Activated CD8-positive, alpha-beta memory T cell treated with anti-CD3 and anti-CD28 coated beads, Interleukin-2, amount 50 U/mL, for 1 hour (primary cell): ENCODE data around the gene PSAP.
A peak's percentile ranks its signal among the peaks of the same experiment; 100 is the strongest.

Source experiments
- DNase-seq: peaks from one replicate; pipeline ENCODE4 v3.0.0-alpha.2; 2020; ENCODE audit errors: extremely low read depth

Gene PSAP

GRCh38 chr10:71829171-71829570 lies 21.9 kb downstream of the PSAP start:
- DNase-seq, result no peak

- no peak for DNase-seq
Measured at GRCh38 chr10:71828702-71829101, 22.3 kb downstream of the PSAP start.

DNA sequence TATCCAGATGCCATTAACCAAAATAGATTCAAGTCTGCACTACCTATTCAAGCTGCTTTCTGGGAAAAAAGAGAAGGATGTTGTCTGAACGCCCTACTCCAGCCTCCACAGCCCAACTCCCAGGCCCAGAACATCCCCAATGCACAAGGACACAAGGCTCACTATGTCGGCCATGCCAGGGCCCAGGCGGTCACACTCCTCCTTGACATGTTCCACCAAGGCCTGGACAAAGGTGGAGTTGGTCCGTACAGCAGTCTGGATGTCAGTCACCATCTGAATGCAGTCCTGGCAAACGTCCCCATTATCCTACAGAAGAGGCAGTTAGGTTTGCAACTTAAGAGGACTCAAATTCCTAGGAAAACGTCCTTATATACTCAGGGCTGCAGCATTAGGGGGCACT lies 23.2 kb downstream of the PSAP start:
- DNase-seq, result no peak

GRCh38 chr10:71825217-71825616 lies 25.8 kb downstream of the PSAP start:
- no peak for DNase-seq

- DNase-seq, result no peak
Measured at GRCh38 chr10:71824333-71824732, 26.7 kb downstream of the PSAP start.

- DNase-seq, result no peak
Measured at GRCh38 chr10:71823356-71823755, 27.7 kb downstream of the PSAP start.

DNA sequence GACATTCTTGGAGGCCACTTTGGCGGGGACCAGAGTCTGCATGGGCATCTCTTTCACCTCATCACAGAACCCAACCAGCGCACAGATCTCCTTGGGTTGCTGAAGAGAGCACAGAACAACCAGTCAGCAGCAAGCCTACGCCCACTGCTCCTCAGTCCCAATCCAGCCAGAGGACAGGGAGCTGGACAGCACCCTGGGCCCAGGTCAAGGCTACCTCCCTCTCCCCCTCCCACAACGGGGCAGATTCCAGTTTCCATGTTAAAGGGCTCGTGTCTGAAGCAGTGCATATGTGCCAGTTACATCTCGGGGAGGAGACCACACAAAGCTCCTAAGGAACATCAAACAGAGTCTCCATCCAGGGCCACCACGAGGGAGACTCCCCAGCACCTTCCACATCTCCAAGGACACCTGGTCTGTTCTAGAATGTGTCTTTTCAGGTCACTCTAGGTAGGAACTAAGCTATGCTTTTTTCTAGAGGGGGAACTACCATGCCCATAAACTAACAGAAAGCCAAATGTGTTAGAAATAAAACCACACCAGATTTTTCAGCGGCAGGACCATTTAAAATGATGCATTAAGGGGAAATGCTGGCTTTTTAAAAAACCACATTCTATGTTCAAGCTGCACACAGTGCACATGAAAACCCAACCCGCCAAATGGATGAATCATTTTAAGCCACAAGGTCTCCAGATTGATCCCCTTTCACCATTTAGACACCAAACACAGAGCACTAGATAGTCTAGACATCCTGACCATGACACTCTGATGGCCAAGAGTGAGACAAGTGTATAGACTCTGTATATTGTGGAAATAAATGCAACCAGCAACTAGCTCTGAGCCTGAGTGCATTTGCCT lies 28.9 kb downstream of the PSAP start:
- no peak for DNase-seq

- DNase-seq, result no peak
Measured at GRCh38 chr10:71820966-71821365, 30.1 kb downstream of the PSAP start.

GRCh38 chr10:71819985-71820384 lies 31.1 kb downstream of the PSAP start:
- DNase-seq, result no peak

DNA sequence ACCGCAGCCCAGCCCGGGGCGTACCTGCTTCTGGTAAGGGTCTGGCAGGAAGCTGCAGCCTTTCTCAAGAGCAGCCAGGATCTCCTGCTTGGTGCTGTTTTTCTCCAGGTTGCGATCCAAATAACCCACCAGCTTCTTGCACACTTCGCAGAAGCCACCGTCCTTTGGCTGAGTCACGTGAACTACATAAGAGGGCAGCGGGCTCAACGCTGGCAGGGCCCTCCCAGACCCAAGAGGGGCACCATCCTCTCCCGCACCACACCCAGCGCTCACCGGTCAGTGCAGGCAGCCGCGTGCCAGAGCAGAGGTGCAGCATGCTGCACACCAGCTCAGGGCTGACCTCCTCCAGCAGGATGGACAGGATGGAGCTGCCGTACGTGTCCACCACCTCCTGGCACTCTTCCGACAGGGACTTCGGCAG lies 31.6 kb downstream of the PSAP start:
- no peak for DNase-seq

GRCh38 chr10:71818674-71819260 lies 32.3 kb downstream of the PSAP start:
- no peak for DNase-seq

DNA sequence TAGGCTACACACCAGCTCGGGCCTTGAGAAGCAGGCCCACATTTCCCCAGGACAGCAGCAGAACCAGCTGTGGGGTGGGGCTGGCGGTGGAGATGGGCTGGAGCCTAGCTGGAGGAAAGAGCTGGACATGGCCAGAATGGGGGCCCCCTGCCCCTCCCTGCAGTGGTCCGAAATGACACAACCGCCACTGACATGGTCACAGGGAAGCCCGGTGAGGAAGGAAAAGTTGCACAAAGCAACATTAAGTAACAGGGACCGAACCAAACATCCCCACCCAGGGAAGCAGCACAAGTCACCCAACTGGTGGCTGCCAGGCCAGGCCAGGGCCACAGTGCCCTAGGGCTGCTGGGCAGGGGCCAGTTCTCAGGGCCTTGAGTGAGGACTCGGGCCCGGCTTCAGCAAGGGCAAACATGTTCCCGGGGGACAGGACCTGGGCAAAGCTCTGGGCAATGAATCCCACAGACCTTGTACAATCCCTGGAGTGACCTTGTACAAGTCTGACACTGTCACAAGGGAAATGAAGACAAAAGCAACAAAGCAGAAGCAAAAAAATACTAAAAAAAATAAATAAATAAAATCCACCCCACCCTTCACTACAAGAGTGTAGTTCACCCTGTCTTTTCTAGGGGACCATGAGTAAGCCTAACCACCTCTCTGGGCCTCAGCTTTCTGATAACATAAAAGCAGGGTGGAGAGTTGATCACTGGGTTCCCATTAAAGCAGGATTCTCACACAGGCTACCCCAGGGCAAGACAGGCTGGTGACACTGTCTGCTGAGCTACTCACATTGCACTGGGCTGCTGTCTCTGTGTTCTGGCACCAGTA lies 33.0 kb downstream of the PSAP start:
- no peak for DNase-seq

DNA sequence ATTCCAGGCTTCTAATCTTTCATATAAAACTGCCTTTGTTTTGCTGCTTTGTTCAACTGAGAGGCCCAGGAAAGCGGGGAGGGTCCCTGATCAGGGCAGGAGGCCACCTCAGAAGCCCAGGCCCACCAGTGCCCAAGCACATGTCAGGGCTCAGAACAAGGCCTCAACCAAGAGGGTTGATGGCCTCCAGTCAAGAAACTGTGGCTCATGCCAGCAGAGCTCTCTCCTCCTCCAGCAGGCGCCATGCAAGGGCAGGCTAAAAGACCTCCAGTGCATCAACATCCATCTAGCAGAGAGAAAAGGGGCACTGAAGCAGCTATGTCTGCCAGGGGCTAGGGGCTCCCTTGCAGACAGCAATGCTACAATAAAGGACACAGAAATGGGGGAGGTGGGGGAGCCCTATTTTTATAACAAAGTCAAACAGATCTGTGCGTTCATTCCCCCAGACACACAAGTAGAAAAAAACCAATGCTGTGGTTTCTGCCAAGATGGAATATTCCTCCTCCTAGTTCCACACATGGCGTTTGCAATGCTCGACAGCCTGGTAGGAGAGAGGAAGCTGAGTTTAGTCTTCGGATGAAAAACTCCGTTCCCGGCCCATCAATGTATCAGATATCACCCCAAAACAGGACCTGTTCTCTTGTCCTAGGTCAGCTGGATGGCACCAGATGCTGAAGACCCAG lies 34.0 kb downstream of the PSAP start:
- no peak for DNase-seq

DNA sequence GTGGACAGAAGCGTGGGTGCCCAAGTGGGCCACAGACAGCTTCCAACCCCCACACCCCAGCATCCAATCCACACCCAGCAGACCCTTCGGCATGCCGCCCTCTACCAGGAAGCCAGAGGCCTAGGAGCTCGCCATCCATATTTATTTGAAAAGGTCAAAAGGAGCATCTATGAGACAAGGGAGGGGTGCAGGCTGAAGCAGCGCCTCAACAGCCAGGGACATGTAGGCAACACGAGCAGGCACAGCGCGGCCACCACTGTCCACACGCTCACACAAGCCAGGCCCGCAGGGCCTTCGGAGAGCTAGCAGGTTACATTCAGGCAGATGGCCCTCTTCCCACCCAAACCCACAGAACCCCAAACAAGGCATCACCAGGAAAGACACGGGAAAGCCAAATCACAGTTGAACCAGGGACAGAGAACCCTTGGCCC lies 34.6 kb downstream of the PSAP start:
- no peak for DNase-seq

GRCh38 chr10:71815515-71816130 lies 35.4 kb downstream of the PSAP start:
- DNase-seq, result no peak

DNA sequence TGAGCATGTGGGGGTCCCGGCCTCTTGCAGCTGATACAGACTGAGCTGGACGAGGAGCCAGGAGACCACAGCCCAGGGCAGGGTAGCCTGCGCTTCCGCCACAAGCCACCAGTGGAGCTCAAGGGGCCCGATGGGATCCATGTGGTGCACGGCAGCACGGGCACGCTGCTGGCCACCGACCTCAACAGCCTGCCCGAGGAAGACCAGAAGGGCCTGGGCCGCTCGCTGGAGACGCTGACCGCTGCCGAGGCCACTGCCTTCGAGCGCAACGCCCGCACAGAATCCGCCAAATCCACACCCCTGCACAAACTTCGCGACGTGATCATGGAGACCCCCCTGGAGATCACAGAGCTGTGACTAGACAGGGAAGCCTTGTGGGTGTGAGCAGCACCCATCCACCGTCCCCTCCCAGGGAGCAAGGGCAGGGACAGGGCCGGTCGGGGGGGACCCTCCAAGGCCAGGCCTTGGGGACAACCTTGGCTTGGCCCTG lies 36.1 kb downstream of the PSAP start:
- no peak for DNase-seq

DNA sequence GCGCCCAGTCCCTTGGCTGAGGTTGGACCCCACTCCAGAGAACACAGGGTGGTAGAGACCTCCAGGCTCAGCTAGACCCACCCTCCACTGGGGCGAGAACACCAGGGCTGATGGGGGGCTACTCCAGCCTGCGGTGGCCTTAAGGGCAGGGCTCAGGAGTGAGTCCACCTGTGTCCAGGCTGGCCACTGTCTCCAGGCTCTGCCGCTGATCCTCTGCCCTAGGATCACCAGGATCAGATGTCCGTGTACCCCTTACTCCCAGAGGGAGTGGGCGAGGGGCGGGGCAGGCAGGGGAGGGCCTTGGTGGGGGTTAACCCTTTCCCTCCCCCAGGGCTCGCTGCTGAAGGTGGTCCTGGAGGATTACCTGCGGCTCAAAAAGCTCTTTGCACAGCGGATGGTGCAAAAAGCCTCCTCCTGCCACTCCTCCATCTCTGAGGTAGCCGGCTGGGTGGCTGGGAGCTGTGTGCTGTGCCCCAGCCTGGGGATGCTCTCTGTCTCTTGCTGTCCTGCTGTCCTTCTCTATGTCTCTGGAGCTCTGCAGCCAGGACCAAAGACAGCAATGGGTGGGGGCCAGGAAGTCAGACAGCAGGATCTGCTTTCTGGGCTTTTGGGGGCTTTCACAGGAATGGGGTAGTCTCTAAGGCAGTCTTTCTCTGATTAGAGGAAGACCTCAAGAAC lies 38.0 kb downstream of the PSAP start:
- DNase-seq, result no peak

DNA sequence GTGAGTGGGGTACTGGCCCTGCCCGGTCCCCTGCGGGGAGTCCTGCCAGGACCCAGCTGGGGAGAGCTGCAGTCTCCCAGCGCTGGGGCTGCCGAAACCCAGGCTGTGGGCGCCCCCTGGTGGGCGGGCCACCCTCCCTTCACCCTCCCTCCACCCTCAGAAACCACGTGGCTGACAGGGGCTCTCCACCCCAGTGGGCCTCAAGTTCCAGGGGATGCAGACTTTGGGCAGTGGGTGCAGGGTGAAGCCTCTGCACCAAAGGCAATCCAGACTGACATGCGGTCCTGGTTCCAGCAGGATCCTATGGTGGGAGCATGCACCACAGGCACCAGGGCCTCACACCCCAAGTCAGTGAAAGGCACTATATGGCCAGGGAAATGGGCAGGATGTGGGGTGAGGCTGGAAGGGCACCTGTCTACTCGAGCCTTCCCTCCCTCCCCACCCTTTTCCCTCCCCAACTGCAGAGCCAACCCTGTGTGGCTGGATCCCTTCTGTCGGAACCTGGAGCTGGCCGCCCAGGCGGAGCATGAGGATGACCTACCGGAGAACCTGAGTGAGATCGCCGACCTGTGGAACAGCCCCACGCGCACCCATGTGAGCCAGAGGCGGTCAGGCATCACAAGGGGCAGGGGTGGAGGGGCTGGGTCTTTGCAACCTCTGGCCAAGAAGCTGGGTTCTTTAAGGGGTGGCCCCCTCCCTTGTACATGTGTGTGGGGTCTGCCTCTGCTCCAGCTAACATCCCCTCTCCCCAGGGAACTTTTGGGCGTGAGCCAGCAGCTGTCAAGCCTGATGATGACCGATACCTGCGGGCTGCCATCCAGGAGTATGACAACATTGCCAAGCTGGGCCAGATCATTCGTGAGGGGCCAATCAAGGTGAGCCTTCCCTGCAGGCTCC lies 38.8 kb downstream of the PSAP start:
- peak; percentile 41 for DNase-seq

DNA sequence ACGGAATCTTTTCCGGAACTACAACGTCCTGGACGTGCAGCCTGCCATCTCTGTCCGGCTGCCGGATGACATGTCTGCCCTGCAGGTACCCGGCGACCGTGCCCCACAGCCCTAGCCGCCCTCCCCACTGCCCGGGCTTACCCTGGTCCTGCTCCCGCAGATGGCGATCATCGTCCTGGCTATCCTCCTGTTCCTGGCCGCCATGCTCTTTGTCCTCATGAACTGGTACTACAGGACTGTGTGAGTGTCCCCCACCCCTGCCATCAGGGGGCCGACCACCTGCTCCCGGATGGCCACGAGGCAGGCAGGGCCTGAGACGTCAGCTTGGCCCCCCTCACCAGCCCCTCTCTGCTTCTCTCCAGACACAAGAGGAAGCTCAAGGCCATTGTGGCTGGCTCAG lies 39.7 kb downstream of the PSAP start:
- DNase-seq, result no peak
